Fibroblast of lung (primary cell): ENCODE results near the gene PPFIA2.

ENCODE experiments used
- CTCF ChIP-seq, 2 donors: IDR thresholded peaks in 1 of 2; conservative IDR thresholded peaks in 1 of 2; 1 replicate in 1 of 2; 2 replicates in 1 of 2; pipeline ENCODE4 v1.5.1; 2011 to 2012; ENCODE audit warnings: low read length in 2 of 2, control low read depth in 1 of 2, inconsistent platforms in 1 of 2, low read depth in 1 of 2, mild to moderate bottlenecking in 1 of 2
- EZH2 ChIP-seq: IDR thresholded peaks from 2 replicates; pipeline ENCODE4 v1.5.1; 2012; ENCODE audit warnings: low read length, control low read depth, mild to moderate bottlenecking; ENCODE audit errors: missing control alignments

DNA sequence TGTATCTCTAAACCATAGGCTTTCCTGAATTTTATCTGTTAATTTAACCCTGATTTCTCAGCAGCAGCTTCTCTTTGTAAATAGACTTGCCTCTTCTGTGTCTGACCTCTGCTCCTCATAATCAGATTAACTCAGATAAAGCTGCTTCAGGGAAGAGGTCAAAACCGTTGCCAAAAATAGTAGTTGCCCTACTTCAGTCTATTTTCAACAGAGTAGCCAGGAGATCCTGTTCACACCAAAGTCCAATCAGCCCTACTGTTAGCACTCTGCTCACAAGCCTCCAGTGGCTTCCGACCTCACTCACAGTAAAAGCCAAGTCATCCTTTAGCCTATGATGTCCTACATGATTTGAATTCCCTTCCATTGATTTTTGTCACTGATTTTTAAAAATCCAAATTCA lies 258.4 kb downstream of the PPFIA2 start:
- TF ChIP-seq CTCF (conservative IDR thresholded peaks at IDR 0.05 in 1 of 2, IDR thresholded peaks at IDR 0.05 in 1 of 2; ENCODE audit: low read depth in 1 of 2, low read length in 2 of 2) (no peak), EZH2 (no peak)
